Fibroblast of mammary gland (primary cell): ENCODE data around the gene ETFA.
"Not testable (repeated sequence)": the region's sequence is repeated elsewhere in the genome, so short reads cannot be mapped to it uniquely, and the experiment has no call there.

Experiments
- DNase-seq: peaks from one replicate; pipeline ENCODE4 v3.0.0-alpha.2; 2010; ENCODE audit warnings: low read depth
- H3K4me3 ChIP-seq: 2 replicates; pipeline ENCODE4 v1.5.1; 2011; ENCODE audit warnings: low read depth, mild to moderate bottlenecking, low read length, moderate library complexity; ENCODE audit not compliant: control insufficient read depth
- TF ChIP-seq, protein P1 (sequence below): conservative IDR thresholded peaks from 2 replicates; pipeline ENCODE4 v1.5.1; 2011; ENCODE audit warnings: low read depth, low read length, inconsistent platforms; ENCODE audit not compliant: control insufficient read depth, insufficient read depth

The ETFA gene

DNA sequence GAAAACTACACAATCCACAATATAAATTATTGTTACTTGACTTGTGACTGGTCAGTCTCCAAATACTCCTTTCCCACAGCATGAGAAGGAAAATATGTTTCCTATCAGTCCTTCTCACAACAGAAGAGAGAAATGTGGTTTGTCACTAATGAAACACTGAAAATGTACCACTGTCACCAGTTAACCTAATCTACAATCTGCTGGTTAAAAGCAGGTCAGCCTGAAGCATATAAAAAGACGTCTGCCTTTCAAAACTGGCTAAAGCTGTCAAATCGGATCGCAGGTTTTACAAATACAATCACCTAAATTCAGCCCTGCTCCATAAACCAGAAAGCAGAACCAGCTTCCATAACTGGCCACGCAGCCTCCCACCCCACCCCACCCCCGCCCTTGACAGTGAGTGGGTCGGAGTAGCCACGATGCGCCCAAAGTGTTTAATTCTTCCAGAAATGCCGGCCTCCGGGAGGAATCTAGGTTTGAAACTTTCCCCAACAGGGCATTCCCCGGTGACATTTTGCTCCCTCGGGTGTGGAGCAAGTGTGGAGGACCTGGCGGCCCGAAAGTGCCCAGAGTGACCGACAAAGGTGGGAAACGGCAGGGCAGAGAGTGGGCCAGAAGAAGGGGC is 682 bp downstream of the ETFA start:
- TF ChIP-seq, protein P1, sequence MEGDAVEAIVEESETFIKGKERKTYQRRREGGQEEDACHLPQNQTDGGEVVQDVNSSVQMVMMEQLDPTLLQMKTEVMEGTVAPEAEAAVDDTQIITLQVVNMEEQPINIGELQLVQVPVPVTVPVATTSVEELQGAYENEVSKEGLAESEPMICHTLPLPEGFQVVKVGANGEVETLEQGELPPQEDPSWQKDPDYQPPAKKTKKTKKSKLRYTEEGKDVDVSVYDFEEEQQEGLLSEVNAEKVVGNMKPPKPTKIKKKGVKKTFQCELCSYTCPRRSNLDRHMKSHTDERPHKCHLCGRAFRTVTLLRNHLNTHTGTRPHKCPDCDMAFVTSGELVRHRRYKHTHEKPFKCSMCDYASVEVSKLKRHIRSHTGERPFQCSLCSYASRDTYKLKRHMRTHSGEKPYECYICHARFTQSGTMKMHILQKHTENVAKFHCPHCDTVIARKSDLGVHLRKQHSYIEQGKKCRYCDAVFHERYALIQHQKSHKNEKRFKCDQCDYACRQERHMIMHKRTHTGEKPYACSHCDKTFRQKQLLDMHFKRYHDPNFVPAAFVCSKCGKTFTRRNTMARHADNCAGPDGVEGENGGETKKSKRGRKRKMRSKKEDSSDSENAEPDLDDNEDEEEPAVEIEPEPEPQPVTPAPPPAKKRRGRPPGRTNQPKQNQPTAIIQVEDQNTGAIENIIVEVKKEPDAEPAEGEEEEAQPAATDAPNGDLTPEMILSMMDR = no peak
- peak overlapping the region; percentile 95 for H3K4me3 ChIP-seq
- peak; percentile 16 for DNase-seq

DNA sequence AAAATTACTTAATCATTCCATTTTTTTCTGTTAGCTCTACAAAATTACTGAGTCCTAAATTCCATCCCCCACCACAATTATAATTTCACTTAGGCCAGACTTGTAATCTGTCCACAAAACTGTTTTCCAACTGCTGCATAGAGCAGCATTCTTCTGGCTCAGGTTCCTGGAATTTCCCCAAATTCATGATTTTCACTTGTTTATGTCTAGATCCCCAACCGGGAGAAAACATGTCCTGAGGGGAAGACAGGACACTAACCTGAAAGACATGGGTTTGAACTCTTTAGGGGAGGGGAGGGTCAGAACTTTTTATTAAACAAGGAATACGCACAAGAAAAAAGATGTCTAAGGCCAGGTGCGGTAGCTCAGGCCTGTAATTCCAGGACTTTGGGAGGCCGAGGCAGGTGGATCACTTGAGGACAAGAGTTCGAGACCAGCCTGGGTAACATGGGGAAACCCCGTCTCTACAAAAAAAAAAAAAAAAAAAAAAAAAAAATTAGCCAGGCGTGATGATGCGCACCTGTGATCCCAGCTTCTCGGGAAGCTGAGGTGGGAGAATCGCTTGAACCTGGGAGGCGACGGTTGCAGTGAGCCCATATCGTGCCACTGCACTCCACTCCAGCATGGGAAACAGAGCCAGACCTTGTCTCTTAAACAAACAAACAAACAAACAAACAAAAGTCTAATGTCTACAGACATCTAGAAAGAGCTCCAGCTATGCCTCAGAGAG is 1.5 kb downstream of the ETFA start:
- peak overlapping the region; percentile 95 for H3K4me3 ChIP-seq
- peak; percentile 9 for DNase-seq
- TF ChIP-seq, protein P1 = no peak

DNA sequence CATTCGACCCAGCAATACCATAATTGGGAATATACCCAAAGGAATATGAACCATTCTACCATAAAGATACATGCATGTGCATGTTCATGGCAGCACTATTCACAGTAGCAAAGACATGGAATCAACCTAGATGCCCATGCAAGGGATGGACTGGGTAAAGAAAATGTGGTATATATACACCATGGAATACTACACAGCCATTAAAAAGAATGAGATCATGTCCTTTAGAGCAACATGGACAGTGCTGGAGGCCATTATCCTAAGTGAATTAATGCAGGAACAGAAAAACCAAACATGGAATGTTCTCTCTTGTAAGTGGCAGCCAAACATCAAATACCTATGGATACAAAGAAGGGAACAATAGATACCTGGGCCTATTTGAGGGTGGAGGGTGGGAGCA is 7.4 kb downstream of the ETFA start:
- H3K4me3 ChIP-seq = no peak overlapping the region
- TF ChIP-seq, protein P1 = no peak
- DNase-seq = no peak

DNA sequence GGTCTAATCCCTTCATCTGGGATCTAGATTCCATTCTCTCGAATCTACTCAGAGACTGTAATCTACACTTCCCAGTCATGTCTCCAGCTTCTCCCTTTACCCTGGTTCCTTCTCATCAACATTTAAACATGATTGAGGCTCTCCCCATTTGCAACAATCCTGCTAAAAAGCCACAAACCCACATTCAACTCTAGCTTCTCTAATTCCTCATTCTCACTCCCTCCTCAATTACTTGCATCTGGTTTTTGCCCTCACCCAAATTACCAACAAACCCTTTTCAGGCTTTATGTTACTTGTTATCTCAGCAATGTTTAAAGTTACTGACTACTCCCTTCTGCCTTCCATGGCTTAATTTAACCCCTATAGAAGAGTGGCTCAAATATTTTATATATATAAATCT is 11.5 kb downstream of the ETFA start:
- TF ChIP-seq, protein P1 = no peak
- no peak overlapping the region for H3K4me3 ChIP-seq
- DNase-seq = no peak

DNA sequence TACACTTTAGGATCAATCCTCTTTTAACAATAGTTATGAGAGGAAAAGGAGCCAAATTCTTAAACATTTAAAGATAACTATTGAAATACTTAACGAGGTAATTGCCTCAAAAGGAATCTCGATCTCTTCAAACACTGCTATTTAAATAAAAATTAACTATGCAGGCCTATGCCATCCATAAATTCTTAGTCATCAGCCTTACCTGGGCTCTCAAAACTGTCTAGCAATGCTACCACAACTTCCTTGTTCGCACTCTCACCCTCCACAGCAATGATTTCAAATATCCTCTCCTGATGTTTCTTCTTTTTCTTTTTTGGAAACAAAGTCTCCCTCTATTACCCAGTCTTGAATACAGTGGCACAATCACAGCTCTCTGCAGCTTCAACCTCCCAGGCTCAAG is 12.3 kb downstream of the ETFA start:
- TF ChIP-seq, protein P1 = no peak
- no peak overlapping the region for H3K4me3 ChIP-seq
- no peak for DNase-seq

DNA sequence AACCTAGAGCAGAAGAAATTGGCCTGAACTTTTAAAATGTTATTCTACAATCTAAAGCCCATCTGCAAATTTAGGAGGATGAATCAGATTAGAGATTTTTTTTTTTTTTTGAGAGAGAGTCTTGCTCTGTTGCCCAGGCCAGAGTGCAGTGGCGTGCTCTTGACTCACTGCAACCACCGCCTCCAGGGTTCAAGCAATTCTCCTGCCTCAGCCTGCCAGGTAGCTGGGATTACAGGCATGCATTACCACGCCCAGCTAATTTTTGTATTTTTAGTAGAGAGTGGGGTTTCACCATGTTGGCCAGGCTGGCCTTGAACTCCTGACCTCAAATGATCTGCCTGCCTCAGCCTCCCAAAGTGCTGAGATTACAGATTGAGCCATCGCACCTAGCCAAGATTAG is 13.3 kb downstream of the ETFA start:
- not testable (repeated sequence) for H3K4me3 ChIP-seq, DNase-seq

DNA sequence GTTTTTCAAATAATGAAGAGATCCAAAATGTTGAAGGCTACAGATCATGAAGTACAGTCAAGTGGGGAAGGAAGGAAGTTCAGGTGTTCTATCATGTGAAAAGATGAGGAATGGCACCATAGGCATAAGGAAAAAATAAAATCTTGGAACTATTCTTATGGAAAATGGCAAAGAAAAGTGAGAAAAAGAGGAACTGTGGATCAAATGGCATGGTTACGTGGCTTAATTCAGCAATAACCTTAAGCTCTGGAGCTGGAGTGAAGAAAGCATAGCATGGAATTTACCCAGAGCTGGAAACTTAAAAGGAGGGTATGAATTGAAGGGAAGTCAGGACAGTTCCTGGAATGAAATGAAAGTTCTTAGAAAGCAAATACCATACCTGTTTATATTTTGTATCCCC is 14.4 kb downstream of the ETFA start:
- TF ChIP-seq, protein P1 = no peak
- DNase-seq = no peak
- H3K4me3 ChIP-seq = no peak overlapping the region

DNA sequence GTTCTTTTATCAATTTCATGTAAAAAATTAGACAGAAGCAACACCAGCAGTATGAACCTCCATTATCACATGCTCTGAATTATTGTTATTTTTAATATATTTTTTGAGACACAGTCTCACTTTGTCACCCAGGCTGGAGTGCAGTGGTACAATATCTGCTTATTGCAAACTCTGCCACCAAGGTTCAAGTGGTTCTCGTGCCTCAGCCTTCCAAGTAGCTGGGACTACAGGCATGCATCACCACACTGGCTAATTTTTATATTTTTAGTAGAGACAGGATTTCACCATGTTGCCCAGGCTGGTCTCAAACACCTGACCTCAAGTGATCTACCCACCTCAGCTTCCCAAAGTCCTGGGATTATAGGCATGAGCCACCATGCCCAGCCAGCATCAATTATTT is 16.8 kb downstream of the ETFA start:
- not testable (repeated sequence) for H3K4me3 ChIP-seq, DNase-seq
